Stomach (tissue), 4 donors: ENCODE data around the gene COL4A2.

ENCODE experiments used
- EP300 ChIP-seq: sonication (generic); formaldehyde crosslinking; IDR thresholded peaks from one replicate; pipeline ENCODE4 v1.6.1; 2017; ENCODE audit warnings: antibody characterized with exemption
- POLR2A ChIP-seq, 4 donors: fragments of 450-650 bp; IDR thresholded peaks; one replicate each; pipeline ENCODE4 v1.6.1; 2016; ENCODE audit warnings: antibody characterized with exemption in 4 of 4, control low read depth in 2 of 4, mild to moderate bottlenecking in 1 of 4, moderate library complexity in 1 of 4
- TF ChIP-seq, protein P1 (sequence below), 7 experiments: fragments of 450-650 bp in 4 of 7; fragments of 200-600 bp in 3 of 7; sonication (generic) in 3 of 7; IDR thresholded peaks; one replicate each; pipeline ENCODE4 v1.5.1; 2016 to 2019; ENCODE audit warnings: antibody characterized with exemption in 7 of 7, control low read depth in 2 of 7, mild to moderate bottlenecking in 1 of 7

DNA sequence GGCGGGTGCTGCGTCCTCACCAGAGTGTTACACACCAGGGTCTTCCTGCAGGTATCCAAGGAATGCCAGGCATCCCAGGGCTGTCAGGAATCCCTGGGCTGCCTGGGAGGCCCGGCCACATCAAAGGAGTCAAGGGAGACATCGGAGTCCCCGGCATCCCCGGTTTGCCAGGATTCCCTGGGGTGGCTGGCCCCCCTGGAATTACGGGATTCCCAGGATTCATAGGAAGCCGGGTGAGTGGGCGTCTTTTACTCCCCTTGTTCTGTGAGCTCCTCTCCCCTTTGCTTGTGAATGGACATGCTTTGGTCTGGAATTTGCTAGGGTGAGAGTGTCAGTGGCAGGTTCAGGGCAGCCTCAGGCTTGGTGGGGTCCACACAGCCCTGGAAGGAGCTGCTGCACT lies 178.5 kb downstream of the COL4A2 start:
- TF ChIP-seq, protein P1, sequence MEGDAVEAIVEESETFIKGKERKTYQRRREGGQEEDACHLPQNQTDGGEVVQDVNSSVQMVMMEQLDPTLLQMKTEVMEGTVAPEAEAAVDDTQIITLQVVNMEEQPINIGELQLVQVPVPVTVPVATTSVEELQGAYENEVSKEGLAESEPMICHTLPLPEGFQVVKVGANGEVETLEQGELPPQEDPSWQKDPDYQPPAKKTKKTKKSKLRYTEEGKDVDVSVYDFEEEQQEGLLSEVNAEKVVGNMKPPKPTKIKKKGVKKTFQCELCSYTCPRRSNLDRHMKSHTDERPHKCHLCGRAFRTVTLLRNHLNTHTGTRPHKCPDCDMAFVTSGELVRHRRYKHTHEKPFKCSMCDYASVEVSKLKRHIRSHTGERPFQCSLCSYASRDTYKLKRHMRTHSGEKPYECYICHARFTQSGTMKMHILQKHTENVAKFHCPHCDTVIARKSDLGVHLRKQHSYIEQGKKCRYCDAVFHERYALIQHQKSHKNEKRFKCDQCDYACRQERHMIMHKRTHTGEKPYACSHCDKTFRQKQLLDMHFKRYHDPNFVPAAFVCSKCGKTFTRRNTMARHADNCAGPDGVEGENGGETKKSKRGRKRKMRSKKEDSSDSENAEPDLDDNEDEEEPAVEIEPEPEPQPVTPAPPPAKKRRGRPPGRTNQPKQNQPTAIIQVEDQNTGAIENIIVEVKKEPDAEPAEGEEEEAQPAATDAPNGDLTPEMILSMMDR (IDR thresholded peaks at IDR 0.05), result no peak
- TF ChIP-seq POLR2A (IDR thresholded peaks at IDR 0.05) (no peak), EP300 (no peak)
